ENCODE data around the gene SLC16A1. TPM values are rescaled to one million over a fixed set of nuclear protein-coding genes. Genes with fewer than 3 reads are reported as not detected.
"Not testable (repeated sequence)": the region's sequence is repeated elsewhere in the genome, so short reads cannot be mapped to it uniquely, and the experiment has no call there.

SLC16A1 gene
- total RNA-seq, 1 donor from 2014 or later: 68.1 TPM

DNA sequence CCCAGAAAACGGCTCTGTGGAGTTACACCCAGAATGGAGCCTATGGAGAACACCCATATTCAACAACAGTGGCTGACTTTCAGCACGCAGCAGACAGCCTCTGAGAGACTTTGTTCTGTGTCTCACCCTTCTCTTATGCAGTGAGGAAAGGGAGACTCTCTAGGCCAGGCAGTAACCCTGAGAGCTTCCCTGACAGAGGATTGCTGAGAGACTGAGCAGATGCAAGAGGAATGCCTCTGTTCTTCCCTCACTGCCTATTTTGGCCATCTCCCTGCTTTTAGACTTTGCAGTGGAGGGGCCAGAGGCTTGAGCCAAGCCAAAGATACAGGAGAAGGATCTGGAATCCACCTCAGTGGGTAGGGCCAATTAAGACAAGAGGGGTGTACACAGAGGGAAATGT is 41.8 kb upstream of the SLC16A1 start:
- no peak for DNase-seq (ENCODE audit: low spot score)
- H3K4me3 Mint-ChIP-seq (ENCODE audit: unreplicated experiment): no peak overlapping the region
- peaks cover 27% of the 10 kb centered on the region for H3K4me1 Mint-ChIP-seq (ENCODE audit: low read depth)
- H3K27ac Mint-ChIP-seq (ENCODE audit: unreplicated experiment): peak overlapping the region; percentile 39
- TF ChIP-seq, protein P1, sequence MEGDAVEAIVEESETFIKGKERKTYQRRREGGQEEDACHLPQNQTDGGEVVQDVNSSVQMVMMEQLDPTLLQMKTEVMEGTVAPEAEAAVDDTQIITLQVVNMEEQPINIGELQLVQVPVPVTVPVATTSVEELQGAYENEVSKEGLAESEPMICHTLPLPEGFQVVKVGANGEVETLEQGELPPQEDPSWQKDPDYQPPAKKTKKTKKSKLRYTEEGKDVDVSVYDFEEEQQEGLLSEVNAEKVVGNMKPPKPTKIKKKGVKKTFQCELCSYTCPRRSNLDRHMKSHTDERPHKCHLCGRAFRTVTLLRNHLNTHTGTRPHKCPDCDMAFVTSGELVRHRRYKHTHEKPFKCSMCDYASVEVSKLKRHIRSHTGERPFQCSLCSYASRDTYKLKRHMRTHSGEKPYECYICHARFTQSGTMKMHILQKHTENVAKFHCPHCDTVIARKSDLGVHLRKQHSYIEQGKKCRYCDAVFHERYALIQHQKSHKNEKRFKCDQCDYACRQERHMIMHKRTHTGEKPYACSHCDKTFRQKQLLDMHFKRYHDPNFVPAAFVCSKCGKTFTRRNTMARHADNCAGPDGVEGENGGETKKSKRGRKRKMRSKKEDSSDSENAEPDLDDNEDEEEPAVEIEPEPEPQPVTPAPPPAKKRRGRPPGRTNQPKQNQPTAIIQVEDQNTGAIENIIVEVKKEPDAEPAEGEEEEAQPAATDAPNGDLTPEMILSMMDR (IDR thresholded peaks at IDR 0.05): no peak
- H3K27me3 Mint-ChIP-seq (ENCODE audit: low read depth): no peaks in the 10 kb centered on the region
- no peaks in the 10 kb centered on the region for H3K36me3 Mint-ChIP-seq (ENCODE audit: low read depth)
- H3K9me3 Mint-ChIP-seq (ENCODE audit: low read depth): no peaks in the 10 kb centered on the region

DNA sequence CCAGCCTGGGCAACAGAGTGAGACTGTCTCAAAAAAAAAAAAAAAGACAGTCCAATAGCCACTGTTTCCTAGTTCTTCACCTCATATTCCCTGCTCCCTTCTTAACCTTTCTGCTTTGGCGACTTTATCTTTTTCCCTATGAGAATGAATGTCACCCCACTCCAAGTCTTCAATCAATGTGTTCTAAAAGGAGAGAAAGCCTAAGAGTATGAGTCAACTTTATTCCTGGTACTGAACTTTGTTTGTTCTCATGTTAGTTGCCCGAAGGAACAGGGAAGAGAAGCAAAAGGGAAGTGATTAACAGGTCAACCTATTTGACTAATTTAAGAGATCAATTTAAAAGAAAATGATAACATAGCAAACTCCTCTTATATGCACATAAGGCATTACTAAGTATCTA is 39.9 kb upstream of the SLC16A1 start:
- H3K9me3 Mint-ChIP-seq (ENCODE audit: low read depth): no peaks in the 10 kb centered on the region
- H3K36me3 Mint-ChIP-seq (ENCODE audit: low read depth): no peaks in the 10 kb centered on the region
- no peak for DNase-seq (ENCODE audit: low spot score)
- H3K4me3 Mint-ChIP-seq (ENCODE audit: unreplicated experiment): no peak overlapping the region
- H3K4me1 Mint-ChIP-seq (ENCODE audit: low read depth): peaks cover 27% of the 10 kb centered on the region
- TF ChIP-seq, protein P1 (IDR thresholded peaks at IDR 0.05): no peak
- no peak overlapping the region for H3K27ac Mint-ChIP-seq (ENCODE audit: unreplicated experiment)
- no peaks in the 10 kb centered on the region for H3K27me3 Mint-ChIP-seq (ENCODE audit: low read depth)

DNA sequence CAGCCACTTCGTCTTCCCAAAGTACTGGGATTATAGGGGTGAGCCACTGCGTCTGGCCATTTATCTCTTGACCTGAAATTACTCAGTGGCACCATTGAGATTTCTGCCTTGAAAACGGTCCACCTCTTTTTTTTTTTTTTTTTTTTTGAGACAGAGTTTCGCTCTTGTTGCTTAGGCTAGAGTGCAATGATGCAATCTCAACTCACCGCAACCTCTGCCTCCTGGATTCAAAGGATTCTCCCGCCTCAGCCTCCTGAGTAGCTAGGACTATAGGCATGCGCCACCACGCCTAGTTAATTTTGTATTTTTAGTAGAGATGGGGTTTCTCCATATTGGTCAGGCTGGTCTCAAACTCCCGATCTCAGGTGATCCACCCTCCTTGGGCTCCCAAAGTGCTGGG is 39.0 kb upstream of the SLC16A1 start:
- not testable (repeated sequence) for H3K36me3 Mint-ChIP-seq (ENCODE audit: low read depth); H3K27me3 Mint-ChIP-seq (ENCODE audit: low read depth); H3K27ac Mint-ChIP-seq (ENCODE audit: unreplicated experiment); H3K4me3 Mint-ChIP-seq (ENCODE audit: unreplicated experiment); H3K9me3 Mint-ChIP-seq (ENCODE audit: low read depth); DNase-seq (ENCODE audit: low spot score)
- H3K4me1 Mint-ChIP-seq (ENCODE audit: low read depth): peaks cover 27% of the 10 kb centered on the region

DNA sequence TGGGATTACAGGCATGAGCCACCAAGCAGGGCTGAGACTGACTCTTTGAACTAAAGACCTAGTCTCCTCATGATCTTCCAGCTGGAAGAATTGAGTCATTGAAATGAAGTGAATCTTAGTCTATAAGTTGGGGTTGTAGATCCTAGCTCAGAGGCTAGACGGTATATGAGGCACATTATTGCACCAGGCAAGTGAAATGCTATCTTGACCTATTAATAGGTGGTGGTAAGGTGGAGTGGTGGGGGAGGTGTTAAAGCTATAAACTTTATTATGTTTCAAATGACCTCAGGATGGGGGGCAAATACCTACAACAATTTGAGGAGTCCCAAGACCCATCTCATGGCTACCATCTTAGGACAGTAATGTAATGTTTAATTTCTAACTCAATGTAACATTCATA is 36.8 kb upstream of the SLC16A1 start:
- DNase-seq (ENCODE audit: low spot score): no peak
- H3K27me3 Mint-ChIP-seq (ENCODE audit: low read depth): no peaks in the 10 kb centered on the region
- TF ChIP-seq, protein P1 (IDR thresholded peaks at IDR 0.05): no peak
- H3K4me1 Mint-ChIP-seq (ENCODE audit: low read depth): peaks cover 12% of the 10 kb centered on the region
- no peak overlapping the region for H3K27ac Mint-ChIP-seq (ENCODE audit: unreplicated experiment)
- no peak overlapping the region for H3K4me3 Mint-ChIP-seq (ENCODE audit: unreplicated experiment)
- no peaks in the 10 kb centered on the region for H3K9me3 Mint-ChIP-seq (ENCODE audit: low read depth)
- no peaks in the 10 kb centered on the region for H3K36me3 Mint-ChIP-seq (ENCODE audit: low read depth)

DNA sequence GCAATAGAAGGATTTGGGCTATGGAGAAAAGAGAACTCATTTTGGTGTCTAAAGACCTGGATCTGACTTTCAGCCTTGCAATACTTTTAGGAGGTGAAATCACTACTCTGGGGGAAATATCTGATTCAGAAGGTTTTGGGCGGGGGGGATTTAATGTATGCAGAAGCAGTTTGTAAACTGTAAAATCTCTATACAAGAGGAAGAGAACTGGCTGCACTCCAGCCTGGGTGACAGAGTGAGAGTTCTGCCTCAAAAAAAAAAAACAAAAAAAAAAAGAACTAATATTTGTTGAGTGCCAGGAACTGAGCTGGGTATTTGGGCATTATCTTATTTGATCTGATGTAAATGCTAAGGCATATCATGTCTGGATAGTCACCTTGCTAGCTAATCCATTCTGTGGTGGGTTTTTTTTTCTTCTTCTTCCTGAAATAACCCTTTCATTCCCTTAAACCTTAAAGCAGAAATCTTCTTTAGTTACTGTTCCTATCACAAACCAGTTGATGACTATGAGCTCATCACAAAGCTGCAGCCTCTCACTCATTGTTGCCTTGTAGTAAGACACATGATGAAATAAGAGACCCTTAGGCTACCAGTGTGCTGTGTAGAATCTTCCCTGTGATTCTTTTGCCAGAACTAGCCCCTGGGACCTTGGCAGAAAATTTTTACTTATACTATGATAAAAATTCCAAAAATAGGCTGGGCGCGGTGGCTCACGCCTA is 35.6 kb upstream of the SLC16A1 start:
- Mint-ChIP-seq H3K27me3 (ENCODE audit: low read depth) (no peaks in the 10 kb centered on the region), H3K4me3 (ENCODE audit: unreplicated experiment) (no peak overlapping the region), H3K36me3 (ENCODE audit: low read depth) (no peaks in the 10 kb centered on the region), H3K4me1 (ENCODE audit: low read depth) (peaks cover 6% of the 10 kb centered on the region), H3K27ac (ENCODE audit: unreplicated experiment) (no peak overlapping the region), H3K9me3 (ENCODE audit: low read depth) (no peaks in the 10 kb centered on the region)
- TF ChIP-seq, protein P1 (IDR thresholded peaks at IDR 0.05): no peak
- no peak for DNase-seq (ENCODE audit: low spot score)

DNA sequence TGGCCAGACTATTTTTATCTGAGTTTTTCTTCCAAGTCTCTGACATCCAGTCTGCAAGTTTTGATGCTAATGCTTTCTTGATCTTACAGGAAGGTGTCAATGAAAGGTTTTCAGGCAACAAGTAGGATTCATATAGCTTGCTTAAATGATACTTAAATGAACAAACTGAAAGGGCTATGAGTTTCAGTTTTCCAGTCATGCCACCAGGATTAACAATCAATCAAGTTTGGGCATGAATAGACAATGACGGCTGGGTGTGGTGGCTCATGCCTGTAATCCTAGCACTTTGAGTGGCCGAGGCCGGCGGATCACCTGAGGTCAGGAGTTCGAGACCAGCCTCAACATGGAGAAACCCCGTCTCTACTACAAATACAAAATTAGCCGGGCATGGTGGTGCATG is 34.3 kb upstream of the SLC16A1 start:
- no peak for DNase-seq (ENCODE audit: low spot score)
- no peaks in the 10 kb centered on the region for H3K27me3 Mint-ChIP-seq (ENCODE audit: low read depth)

More for the DNA sequence above, 34.3 kb upstream of the SLC16A1 start:
- Mint-ChIP-seq H3K27ac (ENCODE audit: unreplicated experiment) (no peak overlapping the region), H3K9me3 (ENCODE audit: low read depth) (no peaks in the 10 kb centered on the region), H3K36me3 (ENCODE audit: low read depth) (no peaks in the 10 kb centered on the region), H3K4me1 (ENCODE audit: low read depth) (peaks cover 3% of the 10 kb centered on the region), H3K4me3 (ENCODE audit: unreplicated experiment) (no peak overlapping the region)
- TF ChIP-seq, protein P1 (IDR thresholded peaks at IDR 0.05): no peak
